HFFc6 (cell line): ENCODE results near the gene PRSS23. TPM values are rescaled to one million over a fixed set of nuclear protein-coding genes. Genes with fewer than 3 reads are reported as not detected.

Experiments used
- DNase-seq: peaks from one replicate; pipeline ENCODE4 v3.0.0-alpha.2; 2018
- H3K27ac Mint-ChIP-seq: 2 replicates; pipeline ENCODE4 v1.8.0; 2020; ENCODE audit warnings: mild to moderate bottlenecking, mixed read lengths
- H3K27me3 Mint-ChIP-seq: 2 replicates; pipeline ENCODE4 v1.8.0; 2021; ENCODE audit warnings: mild to moderate bottlenecking, moderate library complexity, mixed read lengths; ENCODE audit not compliant: insufficient read depth
- H3K36me3 Mint-ChIP-seq: 2 replicates; pipeline ENCODE4 v1.8.0; 2021; ENCODE audit warnings: low read depth, mixed read lengths
- H3K4me1 Mint-ChIP-seq: 2 replicates; pipeline ENCODE4 v1.8.0; 2020; ENCODE audit warnings: low read depth, mixed read lengths
- H3K4me3 Mint-ChIP-seq: 2 replicates; pipeline ENCODE4 v1.8.0; 2020; ENCODE audit warnings: mild to moderate bottlenecking, moderate library complexity, mixed read lengths
- H3K9me3 Mint-ChIP-seq: 2 replicates; pipeline ENCODE4 v1.8.0; 2020; ENCODE audit warnings: mild to moderate bottlenecking, mixed read lengths
- CTCF ChIP-seq: fragments of 200-600 bp; sonication (generic); IDR thresholded peaks from 2 replicates; pipeline ENCODE4 v1.5.0; 2021; ENCODE audit warnings: antibody characterized with exemption, mild to moderate bottlenecking
- total RNA-seq, 6 experiments: library from RNA; stranded (reverse); fragmentation: NEBNext Ultra II Directional; extraction: Animal tissue kit (Norgen Biotek cat#: 25700); gene quantifications; 2 replicates in 1 of 6; 3 replicates in 5 of 6; pipeline ENCODE4 v1.2.3, GENCODE V29; 2021

Gene PRSS23
- total RNA-seq, 6 experiments from 2014 or later, result 192 to 356 (median 243) TPM

DNA sequence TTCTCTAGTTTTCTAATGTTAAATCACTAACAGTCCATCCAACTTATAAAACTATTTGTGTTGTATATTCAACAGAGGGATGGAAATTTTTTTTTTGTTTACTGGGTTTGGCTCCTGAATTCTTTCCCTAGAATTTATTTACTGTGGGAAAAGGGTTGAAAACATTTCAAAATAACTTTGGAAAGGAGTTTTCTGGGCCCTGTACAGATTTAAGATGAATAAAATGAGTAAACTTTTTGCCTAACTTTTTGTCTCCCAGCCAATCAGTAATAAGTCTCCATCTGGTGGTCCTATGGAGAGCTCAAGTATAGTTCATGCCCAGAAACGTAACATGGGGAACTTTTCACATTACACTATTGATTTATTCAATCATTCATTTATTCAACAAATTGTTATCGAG, 16.7 kb upstream of the PRSS23 start:
- Mint-ChIP-seq H3K27me3 (no peaks in the 10 kb centered on the region; the same call in 1 of the 2 replicates), H3K36me3 (no peaks in the 10 kb centered on the region), H3K9me3 (no peaks in the 10 kb centered on the region), H3K27ac (peak overlapping the region; percentile 65; the same call in 1 of the 2 replicates), H3K4me3 (no peak overlapping the region), H3K4me1 (peaks cover 38% of the 10 kb centered on the region)
- 0 out of 2 replicates have a peak, but pooled peaks have one; percentile 15 for TF ChIP-seq CTCF
- no peak for DNase-seq

GRCh38 chr11:86784241-86784681, 16.1 kb upstream of the PRSS23 start:
- peak overlapping the region; percentile 65 for H3K27ac Mint-ChIP-seq

GRCh38 chr11:86785576-86785975, 14.8 kb upstream of the PRSS23 start:
- H3K4me1 Mint-ChIP-seq, result peaks cover 45% of the 10 kb centered on the region
- H3K4me3 Mint-ChIP-seq, result peak overlapping the region; percentile 9; the same call in 1 of the 2 replicates
- H3K27ac Mint-ChIP-seq, result peak overlapping the region; percentile 65
- no peaks in the 10 kb centered on the region for H3K9me3 Mint-ChIP-seq
- H3K36me3 Mint-ChIP-seq, result no peaks in the 10 kb centered on the region
- no peak for TF ChIP-seq CTCF
- DNase-seq, result peak; percentile 37
- no peaks in the 10 kb centered on the region; the same call in 1 of the 2 replicates for H3K27me3 Mint-ChIP-seq

More at GRCh38 chr11:86784241-86784681, 16.1 kb upstream of the PRSS23 start:
- no peaks in the 10 kb centered on the region; the same call in 1 of the 2 replicates for H3K27me3 Mint-ChIP-seq
- H3K9me3 Mint-ChIP-seq, result no peaks in the 10 kb centered on the region
- H3K4me1 Mint-ChIP-seq, result peaks cover 38% of the 10 kb centered on the region
- H3K4me3 Mint-ChIP-seq, result no peak overlapping the region
- DNase-seq, result peak; percentile 37
- TF ChIP-seq CTCF, result no peak
- no peaks in the 10 kb centered on the region for H3K36me3 Mint-ChIP-seq

DNA sequence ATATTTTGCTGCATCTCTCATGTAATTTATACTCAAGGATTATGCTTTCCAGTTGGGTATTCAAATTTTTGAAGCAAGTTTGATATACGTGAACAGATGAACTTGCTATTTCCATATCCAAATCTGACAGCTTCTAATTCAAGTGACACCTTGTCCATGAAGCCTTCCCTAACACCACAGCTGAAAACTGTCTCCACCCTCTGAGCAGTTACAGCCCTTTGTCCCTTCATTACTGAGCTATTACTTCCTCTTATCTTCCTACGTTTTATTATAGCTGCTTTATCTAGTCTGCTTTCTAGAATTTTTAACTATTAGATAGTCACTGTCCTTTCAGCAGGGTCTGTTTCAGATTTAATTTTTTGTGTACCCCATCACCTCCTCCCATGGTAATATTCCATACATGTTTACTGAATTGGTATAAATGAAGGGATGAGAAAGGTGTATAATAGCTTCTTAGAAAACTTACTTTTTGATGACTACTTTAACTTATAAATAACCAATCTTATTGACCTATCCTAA, 13.3 kb upstream of the PRSS23 start:
- H3K4me1 Mint-ChIP-seq, result peaks cover 45% of the 10 kb centered on the region
- no peak for DNase-seq
- H3K27me3 Mint-ChIP-seq, result no peaks in the 10 kb centered on the region
- no peaks in the 10 kb centered on the region for H3K36me3 Mint-ChIP-seq
- no peak for TF ChIP-seq CTCF
- H3K27ac Mint-ChIP-seq, result no peak overlapping the region
- H3K9me3 Mint-ChIP-seq, result no peaks in the 10 kb centered on the region
- H3K4me3 Mint-ChIP-seq, result no peak overlapping the region

GRCh38 chr11:86787656-86788055, 12.7 kb upstream of the PRSS23 start:
- peaks cover 45% of the 10 kb centered on the region for H3K4me1 Mint-ChIP-seq
- DNase-seq, result no peak
- H3K27ac Mint-ChIP-seq, result no peak overlapping the region
- no peaks in the 10 kb centered on the region for H3K27me3 Mint-ChIP-seq
- H3K36me3 Mint-ChIP-seq, result no peaks in the 10 kb centered on the region
- no peak for TF ChIP-seq CTCF
- H3K4me3 Mint-ChIP-seq, result no peak overlapping the region
- H3K9me3 Mint-ChIP-seq, result no peaks in the 10 kb centered on the region
